GM12873 (cell line): ENCODE results near the gene KHDC1L.

Experiments
- CTCF ChIP-seq: IDR thresholded peaks from 2 replicates; pipeline ENCODE4 v1.5.1; 2012; ENCODE audit warnings: low read depth, mild to moderate bottlenecking, moderate library complexity, low read length, control low read depth; ENCODE audit not compliant: insufficient read depth; ENCODE audit errors: missing control alignments

KHDC1L gene

GRCh38 chr6:73176057-73176456 is 49.2 kb downstream of the KHDC1L start:
- no peak for TF ChIP-seq CTCF

- no peak for TF ChIP-seq CTCF
These were observed 50.6 kb downstream of the KHDC1L start for GRCh38 chr6:73174646-73175045.
